ENCODE data around the gene LBP. TPM values are rescaled to one million over a fixed set of nuclear protein-coding genes. Genes with fewer than 3 reads are reported as not detected.

The LBP gene
- total RNA-seq, 1 donor from 2014 or later = not detected

- TF ChIP-seq CTCF (IDR thresholded peaks at IDR 0.05; ENCODE audit: insufficient read depth, low read length, severe bottlenecking) = no peak
- DNase-seq (ENCODE audit: low read depth) (no peak), FAIRE-seq (no peak)
- no peaks in the 10 kb centered on the region for H3K36me3 ChIP-seq (ENCODE audit: control insufficient read depth, insufficient read depth, low read length)
- H3K4me3 ChIP-seq (ENCODE audit: low read depth, low read length) = no peak overlapping the region
- H3K27me3 ChIP-seq (ENCODE audit: control insufficient read depth, insufficient read depth, low read length) = peaks cover 5% of the 10 kb centered on the region
These were observed 7.0 kb downstream of the LBP start for GRCh38 chr20:38353316-38353715.

GRCh38 chr20:38354227-38354626, 7.9 kb downstream of the LBP start:
- FAIRE-seq = no peak
- no peak for TF ChIP-seq CTCF (IDR thresholded peaks at IDR 0.05; ENCODE audit: insufficient read depth, low read length, severe bottlenecking)

GRCh38 chr20:38355161-38356012, 9.1 kb downstream of the LBP start:
- no peak for FAIRE-seq
- Histone ChIP-seq H3K27me3 (ENCODE audit: control insufficient read depth, insufficient read depth, low read length) (no peaks in the 10 kb centered on the region), H3K4me3 (ENCODE audit: low read depth, low read length) (no peak overlapping the region), H3K36me3 (ENCODE audit: control insufficient read depth, insufficient read depth, low read length) (no peaks in the 10 kb centered on the region)
- no peak for TF ChIP-seq CTCF (IDR thresholded peaks at IDR 0.05; ENCODE audit: insufficient read depth, low read length, severe bottlenecking)
- no peak for DNase-seq (ENCODE audit: low read depth)

More at GRCh38 chr20:38354227-38354626, 7.9 kb downstream of the LBP start:
- H3K36me3 ChIP-seq (ENCODE audit: control insufficient read depth, insufficient read depth, low read length) = no peaks in the 10 kb centered on the region
- peaks cover 5% of the 10 kb centered on the region for H3K27me3 ChIP-seq (ENCODE audit: control insufficient read depth, insufficient read depth, low read length)
- no peak for DNase-seq (ENCODE audit: low read depth)
- no peak overlapping the region for H3K4me3 ChIP-seq (ENCODE audit: low read depth, low read length)

GRCh38 chr20:38357653-38358207, 11.4 kb downstream of the LBP start:
- H3K4me3 ChIP-seq (ENCODE audit: low read depth, low read length) = no peak overlapping the region
- no peak for FAIRE-seq
- no peaks in the 10 kb centered on the region for H3K36me3 ChIP-seq (ENCODE audit: control insufficient read depth, insufficient read depth, low read length)
- TF ChIP-seq CTCF (IDR thresholded peaks at IDR 0.05; ENCODE audit: insufficient read depth, low read length, severe bottlenecking) = no peak
- no peaks in the 10 kb centered on the region for H3K27me3 ChIP-seq (ENCODE audit: control insufficient read depth, insufficient read depth, low read length)
- DNase-seq (ENCODE audit: low read depth) = peak; percentile 30

GRCh38 chr20:38358556-38358955, 12.3 kb downstream of the LBP start:
- DNase-seq (ENCODE audit: low read depth) (no peak), FAIRE-seq (no peak)
- TF ChIP-seq CTCF (IDR thresholded peaks at IDR 0.05; ENCODE audit: insufficient read depth, low read length, severe bottlenecking) = no peak
- H3K4me3 ChIP-seq (ENCODE audit: low read depth, low read length) = no peak overlapping the region
- H3K27me3 ChIP-seq (ENCODE audit: control insufficient read depth, insufficient read depth, low read length) = no peaks in the 10 kb centered on the region
- no peaks in the 10 kb centered on the region for H3K36me3 ChIP-seq (ENCODE audit: control insufficient read depth, insufficient read depth, low read length)

All from bronchial epithelial cell (primary cell).